Heart left ventricle (tissue), 13 donors: ENCODE results near the gene CHSY3.

Experiments
- CTCF ChIP-seq, 12 donors: fragments of 200-600 bp; sonication (generic) in 4 of 12; IDR thresholded peaks; one replicate each; pipeline versions ENCODE4 v1.5.0 to v1.8.0; 2018 to 2022; ENCODE audit warnings: antibody characterized with exemption in 12 of 12, mild to moderate bottlenecking in 5 of 12
- POLR2A ChIP-seq, 2 donors: fragments of 450-650 bp; IDR thresholded peaks; one replicate each; pipeline ENCODE4 v1.6.1; 2017; ENCODE audit warnings: antibody characterized with exemption in 2 of 2, mild to moderate bottlenecking in 2 of 2, moderate library complexity in 2 of 2
- donor health status: ischemic (EF 13 %, LVEDD 7.1; RV severe dilation, severe dysfunction).
- donor health status: DM: no; HTN: yes; CAD: no.
- donor health status: DM: no; HTN: no; CAD: no.
- donor health status: ischemic (EF 25% LVEDD 6.9; RV normal size, moderate dysfunction).
- donor health status: ischemic (EF 25% LVEDD 5.7; RV mildly dilated, moderate dysfunction).
- donor health status: ischemic (EF 35%, LVEDD 5.7; RV mildly dilated, moderate dysfunction).
- donor health status: nonischemic (EF 11% LVEDD 7.7; RV severe dilation, severe dysfunction).
- donor health status: DM: yes; HTN: yes; CAD: no.
- donor health status: PGD.
- donor health status: ischemic (EF 29% LVEDD 5.4; RV normal size, mild dysfunction).
- donor health status: nonischemic (EF 23%, LVEDD 6.1; RV moderate dilation, normal function).

DNA sequence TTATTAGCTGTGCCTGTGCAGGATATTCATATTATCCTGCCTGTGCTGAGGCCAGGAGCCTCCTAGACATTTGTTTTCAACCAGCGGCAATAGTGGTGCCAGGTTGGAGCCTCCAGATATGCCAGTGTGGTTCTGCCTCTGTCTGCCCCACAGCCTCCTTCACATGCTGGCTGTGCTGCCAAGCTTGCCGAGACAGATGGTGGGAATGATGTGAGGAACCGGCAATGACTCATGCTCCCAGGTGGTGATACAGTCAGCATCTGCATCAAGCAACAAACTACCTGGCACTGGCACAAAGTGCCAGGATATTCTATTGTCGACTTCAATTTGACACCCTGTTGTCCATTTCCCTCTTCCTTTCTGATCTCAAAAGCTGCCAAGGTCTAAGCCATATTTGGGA, 285.7 kb downstream of the CHSY3 start:
- no peak for TF ChIP-seq POLR2A (IDR thresholded peaks at IDR 0.05)
- no peak for TF ChIP-seq CTCF (IDR thresholded peaks at IDR 0.05)
